ENCODE data around the gene CRYZ.
"Not testable (repeated sequence)": the region's sequence is repeated elsewhere in the genome, so short reads cannot be mapped to it uniquely, and the experiment has no call there.

GRCh38 chr1:74745247-74745646 lies 12.4 kb upstream of the CRYZ start:
- not testable (repeated sequence) for TF ChIP-seq CTCF, POLR2A, EP300 (IDR thresholded peaks at IDR 0.05)

Data from tibial nerve (tissue), 4 donors.